ENCODE measurements around the gene SLC33A1. TPM values are rescaled to one million over a fixed set of nuclear protein-coding genes. Genes with fewer than 3 reads are reported as not detected.

SLC33A1 gene
- total and polyA plus RNA-seq, 2 of the 13 experiments (the other 11 are each of a cell fraction or from before 2014, with no cell fraction given) = 20.0 to 32.1 TPM

DNA sequence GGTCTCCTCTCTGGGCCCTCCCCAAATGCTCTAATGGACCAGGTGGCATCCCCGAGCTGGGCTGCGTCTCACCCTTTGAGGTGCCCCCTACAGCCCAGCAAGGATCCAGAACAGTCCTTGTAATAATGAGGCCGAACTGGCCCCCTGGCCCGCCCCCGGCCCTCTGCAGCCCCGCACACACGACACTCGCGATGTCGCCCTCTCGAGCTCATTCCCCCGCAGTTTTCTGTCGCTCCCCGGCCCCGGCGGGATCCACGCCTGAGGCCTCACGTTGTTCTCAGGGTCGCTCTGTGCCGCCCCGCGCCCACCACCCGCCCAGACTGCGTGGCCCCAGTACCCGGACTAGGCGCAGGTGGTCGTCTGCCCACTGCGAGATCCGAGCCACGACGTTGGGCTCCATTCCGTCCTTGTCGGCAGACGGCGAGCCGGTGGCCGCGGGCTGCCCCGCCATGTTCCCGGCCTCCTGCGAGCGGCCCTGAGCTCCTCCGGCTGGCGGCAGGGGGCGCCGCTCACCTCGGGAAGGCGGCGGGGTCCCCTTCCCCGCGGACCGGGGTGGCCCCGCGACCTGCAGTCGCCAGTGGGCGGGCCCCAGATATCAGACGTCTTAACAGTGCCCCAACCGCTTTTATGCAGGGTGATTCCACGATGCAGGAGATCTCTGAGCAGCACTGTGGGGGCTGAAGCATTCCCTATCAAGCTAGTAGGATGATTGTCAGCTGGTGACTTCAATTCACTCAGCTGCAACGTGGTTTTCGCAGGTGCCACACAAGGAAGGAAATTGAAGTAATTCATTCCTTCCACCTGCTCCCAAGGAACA, 48.2 kb downstream of the SLC33A1 start, which contains the start of gene C3orf33 (continued):
- TF ChIP-seq ZNF510 (CRISPR knock-in tag; IDR thresholded peaks at IDR 0.05; ENCODE audit: low read depth) = 0 out of 2 replicates have a peak, but pooled peaks have one; percentile 41
- TF ChIP-seq, protein P1, sequence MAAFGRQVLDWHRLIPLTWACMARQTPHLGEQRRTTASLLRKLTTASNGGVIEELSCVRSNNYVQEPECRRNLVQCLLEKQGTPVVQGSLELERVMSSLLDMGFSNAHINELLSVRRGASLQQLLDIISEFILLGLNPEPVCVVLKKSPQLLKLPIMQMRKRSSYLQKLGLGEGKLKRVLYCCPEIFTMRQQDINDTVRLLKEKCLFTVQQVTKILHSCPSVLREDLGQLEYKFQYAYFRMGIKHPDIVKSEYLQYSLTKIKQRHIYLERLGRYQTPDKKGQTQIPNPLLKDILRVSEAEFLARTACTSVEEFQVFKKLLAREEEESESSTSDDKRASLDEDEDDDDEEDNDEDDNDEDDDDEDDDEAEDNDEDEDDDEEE (CRISPR knock-in tag; IDR thresholded peaks at IDR 0.05) = peak; percentile 79; the same call in 1 of the 2 replicates
- peak; percentile 35 for TF ChIP-seq AGO2 (optimal IDR thresholded peaks at IDR 0.05; ENCODE audit: low read depth, low read length)
- TF ChIP-seq ETV6 (CRISPR knock-in tag; conservative IDR thresholded peaks at IDR 0.05) = no peak
- TF ChIP-seq MYNN (CRISPR knock-in tag; IDR thresholded peaks at IDR 0.05; ENCODE audit: low read depth) = no peak
- TF ChIP-seq SAP130 (CRISPR knock-in tag; IDR thresholded peaks at IDR 0.05; ENCODE audit: low read depth) = peak; percentile 72; the same call in 1 of the 2 replicates
- TF ChIP-seq GFI1 (CRISPR knock-in tag; IDR thresholded peaks at IDR 0.05; ENCODE audit: borderline replicate concordance) = no peak
- TF ChIP-seq JUNB (CRISPR knock-in tag; IDR thresholded peaks at IDR 0.05; ENCODE audit: borderline replicate concordance) = no peak
- TF ChIP-seq ZNF724P (CRISPR knock-in tag; IDR thresholded peaks at IDR 0.05; ENCODE audit: borderline replicate concordance) = no peak; the same call in 1 of the 2 replicates
- TF ChIP-seq ZFP37 (CRISPR knock-in tag; IDR thresholded peaks at IDR 0.05; ENCODE audit: borderline replicate concordance) = no peak
- TF ChIP-seq, protein P2, sequence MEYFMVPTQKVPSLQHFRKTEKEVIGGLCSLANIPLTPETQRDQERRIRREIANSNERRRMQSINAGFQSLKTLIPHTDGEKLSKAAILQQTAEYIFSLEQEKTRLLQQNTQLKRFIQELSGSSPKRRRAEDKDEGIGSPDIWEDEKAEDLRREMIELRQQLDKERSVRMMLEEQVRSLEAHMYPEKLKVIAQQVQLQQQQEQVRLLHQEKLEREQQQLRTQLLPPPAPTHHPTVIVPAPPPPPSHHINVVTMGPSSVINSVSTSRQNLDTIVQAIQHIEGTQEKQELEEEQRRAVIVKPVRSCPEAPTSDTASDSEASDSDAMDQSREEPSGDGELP (IDR thresholded peaks at IDR 0.05; ENCODE audit: borderline replicate concordance, low read depth) = no peak
- TF ChIP-seq PRMT3 (CRISPR knock-in tag; IDR thresholded peaks at IDR 0.05; ENCODE audit: borderline replicate concordance, low read depth) = no peak
- no peak for TF ChIP-seq ZNF878 (CRISPR knock-in tag; IDR thresholded peaks at IDR 0.05)
- peak; percentile 68; the same call in 1 of the 2 replicates for TF ChIP-seq SIN3A (IDR thresholded peaks at IDR 0.05; ENCODE audit: borderline replicate concordance, low read depth, low read length)
- TF ChIP-seq, protein P3, sequence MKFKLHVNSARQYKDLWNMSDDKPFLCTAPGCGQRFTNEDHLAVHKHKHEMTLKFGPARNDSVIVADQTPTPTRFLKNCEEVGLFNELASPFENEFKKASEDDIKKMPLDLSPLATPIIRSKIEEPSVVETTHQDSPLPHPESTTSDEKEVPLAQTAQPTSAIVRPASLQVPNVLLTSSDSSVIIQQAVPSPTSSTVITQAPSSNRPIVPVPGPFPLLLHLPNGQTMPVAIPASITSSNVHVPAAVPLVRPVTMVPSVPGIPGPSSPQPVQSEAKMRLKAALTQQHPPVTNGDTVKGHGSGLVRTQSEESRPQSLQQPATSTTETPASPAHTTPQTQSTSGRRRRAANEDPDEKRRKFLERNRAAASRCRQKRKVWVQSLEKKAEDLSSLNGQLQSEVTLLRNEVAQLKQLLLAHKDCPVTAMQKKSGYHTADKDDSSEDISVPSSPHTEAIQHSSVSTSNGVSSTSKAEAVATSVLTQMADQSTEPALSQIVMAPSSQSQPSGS (CRISPR knock-in tag; IDR thresholded peaks at IDR 0.05) = no peak
- TF ChIP-seq FOXA3 (CRISPR knock-in tag; IDR thresholded peaks at IDR 0.05) = no peak
- no peak for TF ChIP-seq RELA (CRISPR knock-in tag; IDR thresholded peaks at IDR 0.05)
- TF ChIP-seq NR1H2 (CRISPR knock-in tag; IDR thresholded peaks at IDR 0.05; ENCODE audit: borderline replicate concordance, low read depth) = no peak
- TF ChIP-seq, protein P4, sequence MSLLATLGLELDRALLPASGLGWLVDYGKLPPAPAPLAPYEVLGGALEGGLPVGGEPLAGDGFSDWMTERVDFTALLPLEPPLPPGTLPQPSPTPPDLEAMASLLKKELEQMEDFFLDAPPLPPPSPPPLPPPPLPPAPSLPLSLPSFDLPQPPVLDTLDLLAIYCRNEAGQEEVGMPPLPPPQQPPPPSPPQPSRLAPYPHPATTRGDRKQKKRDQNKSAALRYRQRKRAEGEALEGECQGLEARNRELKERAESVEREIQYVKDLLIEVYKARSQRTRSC (CRISPR knock-in tag; IDR thresholded peaks at IDR 0.05; ENCODE audit: low read depth) = 0 out of 2 replicates have a peak, but pooled peaks have one; percentile 23
- peak; percentile 67 for TF ChIP-seq TBX2 (CRISPR knock-in tag; IDR thresholded peaks at IDR 0.05; ENCODE audit: borderline replicate concordance)
- peak; percentile 68 for TF ChIP-seq ZFP90 (CRISPR knock-in tag; IDR thresholded peaks at IDR 0.05; ENCODE audit: borderline replicate concordance)
- 0 out of 2 replicates have a peak, but pooled peaks have one; percentile 9 for TF ChIP-seq RCOR2 (CRISPR knock-in tag; IDR thresholded peaks at IDR 0.05)
- TF ChIP-seq POLR2A (IDR thresholded peaks at IDR 0.05; ENCODE audit: insufficient read depth in 1 of 2, low read depth in 2 of 2, low read length in 2 of 2) = peak; percentile 5 to 44; a peak in 1 of 4 replicates
- no peak for TF ChIP-seq TOE1 (CRISPR knock-in tag; IDR thresholded peaks at IDR 0.05)
- no peak for TF ChIP-seq SKI (IDR thresholded peaks at IDR 0.05; ENCODE audit: partially characterized antibody)
- TF ChIP-seq MTA1 (CRISPR knock-in tag; IDR thresholded peaks at IDR 0.05; ENCODE audit: borderline replicate concordance) = peak; percentile 92
- 0 out of 2 replicates have a peak, but pooled peaks have one; percentile 34 for TF ChIP-seq ZNF614 (CRISPR knock-in tag; IDR thresholded peaks at IDR 0.05; ENCODE audit: borderline replicate concordance)
